Measurements from ENCODE around the gene WBP2. TPM values are rescaled to one million over a fixed set of nuclear protein-coding genes. Genes with fewer than 3 reads are reported as not detected.
A peak's percentile ranks its signal among the peaks of the same experiment; 100 is the strongest.

The WBP2 gene
- total RNA-seq, 2 experiments from 2014 or later = 68.7 to 74.1 TPM

DNA sequence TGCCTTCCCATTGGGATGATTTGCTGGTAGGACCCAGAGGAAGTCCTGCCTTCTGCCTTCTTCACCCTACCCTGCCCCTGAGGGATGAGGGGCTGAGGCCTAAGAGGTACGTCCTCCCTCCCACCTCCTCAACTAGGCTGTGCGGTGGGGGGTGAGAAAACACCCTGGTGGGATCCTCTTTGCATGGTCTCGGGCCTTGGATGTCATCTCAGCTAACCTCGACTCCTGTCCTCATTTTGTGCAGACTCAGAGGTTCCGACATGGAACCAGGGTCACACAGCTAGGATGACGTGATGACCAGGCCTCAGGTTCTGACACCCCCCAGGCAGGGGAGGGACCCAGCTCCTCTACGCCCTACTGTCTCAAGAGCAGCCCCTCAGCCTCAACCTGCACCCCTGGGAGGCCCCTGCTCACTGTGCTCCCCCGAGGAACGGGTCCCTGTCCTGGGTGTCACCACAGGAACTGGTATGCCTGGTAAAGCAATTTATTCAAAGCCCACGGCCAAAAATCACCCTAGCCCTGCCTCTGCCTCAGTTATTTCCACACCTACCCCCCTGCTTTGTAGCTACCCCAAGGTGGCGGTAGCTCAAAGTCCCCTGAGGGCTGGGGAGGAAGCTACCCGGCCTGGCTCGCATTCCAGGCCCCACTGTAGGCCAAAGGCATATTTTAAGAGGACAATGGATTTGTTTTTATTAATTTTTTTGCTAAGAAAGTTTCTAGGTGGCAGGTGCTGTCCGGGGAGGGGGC, 28.4 kb downstream of the WBP2 start:
- Mint-ChIP-seq H3K9me3 (ENCODE audit: low read depth) (no peaks in the 10 kb centered on the region), H3K27me3 (no peaks in the 10 kb centered on the region), H3K27ac (peak overlapping the region; percentile 67), H3K4me3 (no peak overlapping the region), H3K36me3 (ENCODE audit: low read depth) (peaks cover 12% of the 10 kb centered on the region), H3K4me1 (peaks cover 16% of the 10 kb centered on the region)
- ChIA-PET CTCF (interaction anchor here (0.6 to 4.1 kb wide), 31 partner anchors 10 to 188 kb away, joined by 3 to 22 read pairs (median 4); partner anchors contain the start of genes GALK1, UNC13D and WBP2), POLR2A (interaction anchor here (0.6 to 1.7 kb wide), 5 partner anchors 8 to 52 kb away, joined by 3 to 4 read pairs (median 3); partner anchors contain the start of gene UNK)
- intact Hi-C loops (cut with DNase I, micrococcal nuclease) = loop anchor here (1.0 to 5.0 kb wide), 5 partner anchors 29 to 73 kb away; partner anchors contain the start of genes UNK (in 1 of the 2) and WBP2 (in 1 of the 2)
- DNase-seq (no peak), ATAC-seq (no peak)

- Mint-ChIP-seq H3K27ac (no peak overlapping the region), H3K9me3 (ENCODE audit: low read depth) (no peaks in the 10 kb centered on the region), H3K4me1 (peaks cover 23% of the 10 kb centered on the region), H3K27me3 (no peaks in the 10 kb centered on the region), H3K4me3 (no peak overlapping the region), H3K36me3 (ENCODE audit: low read depth) (peaks cover 15% of the 10 kb centered on the region)
- ChIA-PET CTCF (interaction anchor here (0.6 to 4.1 kb wide), 14 partner anchors 10 to 374 kb away, joined by 3 to 18 read pairs (median 4); partner anchors contain the start of genes GALK1 and TRIM47), POLR2A (interaction anchor here (0.6 to 1.7 kb wide), 2 partner anchors 7 to 41 kb away, joined by 3 to 4 read pairs; partner anchors contain the start of gene UNK)
- intact Hi-C loops (cut with DNase I, micrococcal nuclease) = loop anchor here (2.0 to 5.0 kb wide), 2 partner anchors 39 to 41 kb away; partner anchors contain the start of gene UNK (in 1 of the 2)
- ATAC-seq (no peak), DNase-seq (no peak)
Measured at GRCh38 chr17:75825748-75826370, 29.3 kb downstream of the WBP2 start.

GRCh38 chr17:75825149-75825552, 30.0 kb downstream of the WBP2 start:
- Mint-ChIP-seq H3K36me3 (ENCODE audit: low read depth) (peaks cover 11% of the 10 kb centered on the region), H3K9me3 (ENCODE audit: low read depth) (no peaks in the 10 kb centered on the region), H3K27ac (no peak overlapping the region), H3K4me3 (no peak overlapping the region), H3K27me3 (no peaks in the 10 kb centered on the region), H3K4me1 (peaks cover 23% of the 10 kb centered on the region)
- no peak for DNase-seq
- POLR2A ChIA-PET = interaction anchor here (0.6 kb wide), 1 partner anchor 40 kb away, joined by 3 read pairs; the partner anchor contains the start of gene UNK
- ATAC-seq = no peak
- CTCF ChIA-PET = interaction anchor here (0.6 to 4.1 kb wide), 7 partner anchors 9 to 374 kb away, joined by 3 to 16 read pairs (median 5); partner anchors contain the start of genes GALK1 and TRIM47
- intact Hi-C loops (cut with DNase I, micrococcal nuclease) = loop anchor here in 1 of 2 experiments (5.0 kb wide), 1 partner anchor 38 kb away; no protein-coding TSS in a partner anchor

DNA sequence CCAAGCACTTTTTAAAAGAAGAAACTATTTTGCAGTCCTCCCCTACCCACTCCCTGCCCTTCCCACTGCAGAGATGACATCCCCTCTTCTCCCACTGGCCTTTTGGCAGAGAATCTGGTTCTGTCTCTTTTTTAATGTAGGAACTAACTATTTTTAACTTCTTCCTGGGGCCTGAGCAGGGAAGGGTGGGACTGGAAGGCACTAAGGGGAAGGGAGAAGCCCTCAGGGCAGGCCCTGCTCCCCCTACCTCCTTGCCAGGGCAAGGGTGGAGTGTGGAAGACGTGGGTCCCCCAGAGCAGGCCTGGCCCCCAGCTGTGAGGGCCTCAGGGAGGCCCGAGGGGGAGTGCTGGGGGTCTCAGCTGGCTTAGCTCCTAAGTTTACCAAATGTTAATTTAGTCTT, 30.5 kb downstream of the WBP2 start:
- Mint-ChIP-seq H3K4me3 (no peak overlapping the region), H3K4me1 (peaks cover 23% of the 10 kb centered on the region), H3K27ac (no peak overlapping the region), H3K9me3 (ENCODE audit: low read depth) (no peaks in the 10 kb centered on the region), H3K27me3 (no peaks in the 10 kb centered on the region), H3K36me3 (ENCODE audit: low read depth) (peaks cover 8% of the 10 kb centered on the region)
- intact Hi-C loops (cut with DNase I, micrococcal nuclease) = loop anchor here in 1 of 2 experiments (5.0 kb wide), 1 partner anchor 37 kb away; no protein-coding TSS in a partner anchor
- ChIA-PET CTCF (interaction anchor here (1.0 to 4.1 kb wide), 3 partner anchors 9 to 77 kb away, joined by 3 to 16 read pairs (median 5); no protein-coding TSS in a partner anchor), POLR2A (interaction anchor here (0.6 kb wide), 1 partner anchor 61 kb away, joined by 3 read pairs; no protein-coding TSS in a partner anchor)
- DNase-seq (no peak), ATAC-seq (no peak)

DNA sequence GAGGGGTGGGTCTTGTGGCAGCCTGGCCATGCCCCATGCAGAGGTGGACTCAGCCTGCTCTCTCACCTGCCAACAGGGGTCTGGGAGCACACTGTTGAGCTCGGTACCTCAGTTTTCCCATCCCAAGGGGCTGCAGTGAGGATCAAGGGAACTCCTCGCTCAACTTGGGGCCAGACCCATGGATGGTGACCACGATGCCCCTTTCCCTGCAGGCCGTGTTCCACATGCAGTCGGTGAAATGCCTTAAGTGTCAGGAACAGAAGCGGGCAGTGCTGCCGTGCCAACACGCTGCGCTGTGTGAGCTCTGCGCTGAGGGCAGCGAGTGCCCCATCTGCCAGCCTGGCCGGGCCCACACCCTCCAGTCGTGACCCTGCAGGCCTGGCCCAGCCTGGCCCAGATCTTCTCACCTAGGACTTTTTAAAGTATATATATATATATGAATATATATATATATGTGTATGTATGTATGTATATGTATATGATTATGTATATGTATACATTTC, 31.0 kb downstream of the WBP2 start:
- Mint-ChIP-seq H3K27me3 (no peaks in the 10 kb centered on the region), H3K4me3 (no peak overlapping the region), H3K9me3 (ENCODE audit: low read depth) (no peaks in the 10 kb centered on the region), H3K27ac (no peak overlapping the region), H3K4me1 (peaks cover 23% of the 10 kb centered on the region), H3K36me3 (ENCODE audit: low read depth) (peaks cover 9% of the 10 kb centered on the region)
- CTCF ChIA-PET = interaction anchor here (1.6 to 1.7 kb wide), 2 partner anchors 8 to 20 kb away, joined by 5 read pairs; no protein-coding TSS in a partner anchor
- no peak for ATAC-seq
- intact Hi-C loops (cut with DNase I, micrococcal nuclease) = no loop called here
- no peak for DNase-seq
- POLR2A ChIA-PET = interaction anchor here (0.6 kb wide), 1 partner anchor 61 kb away, joined by 3 read pairs; no protein-coding TSS in a partner anchor

DNA sequence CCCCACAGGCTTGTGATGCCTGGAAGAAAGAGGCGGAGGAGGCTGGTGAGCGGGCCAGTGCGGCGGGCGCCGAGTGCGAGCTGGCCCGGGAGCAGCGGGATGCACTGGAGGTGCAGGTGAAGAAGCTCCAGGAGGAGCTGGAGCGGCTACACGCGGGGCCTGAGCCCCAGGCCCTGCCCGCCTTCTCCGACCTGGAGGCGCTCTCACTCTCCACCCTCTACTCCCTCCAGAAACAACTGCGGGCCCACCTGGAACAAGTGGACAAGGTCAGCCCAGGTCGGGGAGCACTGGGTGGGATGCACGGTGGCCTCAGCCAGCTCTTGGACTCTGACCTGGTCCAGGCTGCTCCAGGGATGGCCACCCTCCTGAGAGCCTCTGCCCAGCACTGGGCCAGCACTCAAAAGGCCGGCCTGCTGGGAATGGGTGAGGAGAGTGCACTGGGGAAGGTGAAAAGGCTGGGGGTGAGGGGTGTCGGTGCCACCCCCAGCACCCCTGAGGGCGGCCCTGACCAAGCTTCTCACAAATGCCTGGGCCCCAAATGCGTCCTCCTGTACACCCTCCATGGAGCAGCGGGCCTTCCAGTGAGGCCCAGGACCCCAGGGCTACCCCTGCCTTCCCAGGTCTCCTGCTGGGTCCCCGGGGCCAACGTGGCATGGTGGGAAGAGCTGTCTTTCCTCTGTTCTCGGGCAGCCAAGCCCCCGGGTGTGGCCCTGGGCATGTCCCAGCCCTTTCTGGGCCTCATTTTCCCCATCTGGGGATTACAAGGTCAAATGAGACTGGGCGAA, 31.7 kb downstream of the WBP2 start:
- intact Hi-C loops (cut with DNase I, micrococcal nuclease) = no loop called here
- Mint-ChIP-seq H3K9me3 (ENCODE audit: low read depth) (no peaks in the 10 kb centered on the region), H3K4me3 (no peak overlapping the region), H3K27me3 (no peaks in the 10 kb centered on the region), H3K27ac (no peak overlapping the region), H3K4me1 (peaks cover 23% of the 10 kb centered on the region), H3K36me3 (ENCODE audit: low read depth) (peaks cover 12% of the 10 kb centered on the region)
- ChIA-PET POLR2A (no interaction called here), CTCF (interaction anchor here (0.6 to 1.6 kb wide), 2 partner anchors 20 to 107 kb away, joined by 3 to 5 read pairs; no protein-coding TSS in a partner anchor)
- DNase-seq = no peak
- ATAC-seq = no peak

DNA sequence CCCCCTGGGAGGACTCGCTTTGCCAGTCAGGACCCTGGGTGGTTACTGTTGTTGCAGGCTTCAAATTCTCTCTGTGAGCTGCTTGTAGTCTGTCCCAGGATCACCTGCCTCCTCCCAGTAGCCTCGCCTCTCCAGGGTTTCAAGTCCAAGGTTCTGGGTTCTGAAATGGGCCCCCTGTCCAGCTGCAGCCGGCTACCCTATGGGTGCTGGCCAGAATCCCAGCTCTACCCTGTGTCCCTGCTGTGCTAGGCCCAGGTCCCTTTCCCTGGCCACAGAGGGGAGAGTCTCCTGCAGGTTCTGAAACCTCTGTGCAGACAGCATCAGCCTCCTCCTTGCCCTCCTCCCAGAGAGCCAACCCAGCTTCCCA, 32.4 kb downstream of the WBP2 start:
- intact Hi-C loops (cut with DNase I, micrococcal nuclease) = no loop called here
- Mint-ChIP-seq H3K9me3 (ENCODE audit: low read depth) (no peaks in the 10 kb centered on the region), H3K27ac (no peak overlapping the region), H3K36me3 (ENCODE audit: low read depth) (peaks cover 12% of the 10 kb centered on the region), H3K27me3 (no peaks in the 10 kb centered on the region), H3K4me3 (no peak overlapping the region), H3K4me1 (peaks cover 17% of the 10 kb centered on the region)
- DNase-seq = no peak
- ChIA-PET POLR2A (no interaction called here), CTCF (interaction anchor here (0.6 to 1.6 kb wide), 4 partner anchors 7 to 533 kb away, joined by 3 to 5 read pairs (median 4); partner anchors contain the start of gene SLC25A19)
- no peak for ATAC-seq

DNA sequence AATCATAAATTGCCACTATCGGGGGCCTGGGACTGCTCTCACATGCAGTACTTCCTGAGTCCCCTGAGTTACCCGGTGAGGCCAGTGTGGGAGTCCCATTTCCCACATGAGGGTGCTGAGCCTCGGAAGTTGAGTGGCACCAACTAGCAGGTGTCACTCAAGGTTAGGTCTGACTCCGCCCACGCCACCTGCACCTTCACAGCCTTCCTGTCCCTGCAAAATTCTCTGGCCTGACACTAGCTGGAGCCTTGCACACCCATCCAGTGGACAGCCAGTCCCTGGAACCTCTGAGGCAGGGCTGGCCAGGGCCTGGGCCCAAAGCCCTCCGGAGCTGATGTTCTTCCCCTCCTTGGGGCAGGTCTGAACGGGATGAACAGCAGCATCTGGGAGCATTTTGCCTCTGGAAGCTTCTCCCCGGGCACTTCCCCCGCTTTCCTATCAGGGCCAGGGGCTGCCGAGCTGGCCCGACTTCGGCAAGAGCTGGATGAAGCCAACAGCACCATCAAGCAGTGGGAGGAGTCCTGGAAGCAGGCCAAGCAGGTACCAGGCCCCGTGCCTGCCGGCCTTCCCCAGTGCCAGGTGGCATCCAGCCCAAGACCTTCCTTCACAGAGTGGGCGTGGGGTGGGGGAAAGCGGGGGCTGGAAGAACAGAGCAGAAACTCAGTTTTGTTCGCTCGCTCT, 32.9 kb downstream of the WBP2 start:
- POLR2A ChIA-PET = interaction anchor here (0.6 to 1.1 kb wide), 2 partner anchors 27 to 710 kb away, joined by 3 to 5 read pairs; no protein-coding TSS in a partner anchor
- peak; percentile 60 for ATAC-seq

GRCh38 chr17:75821552-75821951, 33.6 kb downstream of the WBP2 start:
- ChIA-PET CTCF (interaction anchor here (0.6 to 1.5 kb wide), 4 partner anchors 9 to 68 kb away, joined by 3 to 4 read pairs (median 3); partner anchors contain the start of gene GALK1), POLR2A (interaction anchor here (0.6 to 1.1 kb wide), 2 partner anchors 26 to 711 kb away, joined by 3 to 5 read pairs; no protein-coding TSS in a partner anchor)
- no peaks in the 10 kb centered on the region for H3K9me3 Mint-ChIP-seq (ENCODE audit: low read depth)
- peaks cover 18% of the 10 kb centered on the region for H3K36me3 Mint-ChIP-seq (ENCODE audit: low read depth)
- DNase-seq (no peak), ATAC-seq (no peak)
- no peaks in the 10 kb centered on the region for H3K27me3 Mint-ChIP-seq
- no peak overlapping the region for H3K4me3 Mint-ChIP-seq
- intact Hi-C loops (cut with DNase I, micrococcal nuclease) = no loop called here
- peaks cover 15% of the 10 kb centered on the region for H3K4me1 Mint-ChIP-seq
- peak overlapping the region; percentile 45 for H3K27ac Mint-ChIP-seq

More for the DNA sequence above, 32.9 kb downstream of the WBP2 start:
- DNase-seq = peak; percentile 62
- Mint-ChIP-seq H3K4me3 (no peak overlapping the region), H3K36me3 (ENCODE audit: low read depth) (peaks cover 15% of the 10 kb centered on the region), H3K9me3 (ENCODE audit: low read depth) (no peaks in the 10 kb centered on the region), H3K27me3 (no peaks in the 10 kb centered on the region), H3K4me1 (peaks cover 15% of the 10 kb centered on the region), H3K27ac (peak overlapping the region; percentile 45)
- intact Hi-C loops (cut with DNase I, micrococcal nuclease) = no loop called here
- CTCF ChIA-PET = interaction anchor here (0.6 to 1.5 kb wide), 6 partner anchors 8 to 533 kb away, joined by 3 to 4 read pairs (median 3); partner anchors contain the start of genes GALK1 and SLC25A19

Measured in activated CD4-positive, alpha-beta T cell treated with anti-CD3 and anti-CD28 coated beads for 36 hours (primary cell).